Prostate gland (tissue), 2 donors: ENCODE measurements around the gene XK. TPM values are rescaled to one million over a fixed set of nuclear protein-coding genes. Genes with fewer than 3 reads are reported as not detected.
A peak's percentile ranks its signal among the peaks of the same experiment; 100 is the strongest.

Experiments used
- DNase-seq: peaks from one replicate; pipeline ENCODE4 v3.0.0-alpha.2; 2019; ENCODE audit warnings: low spot score
- H3K27ac ChIP-seq, 2 donors: fragments of 200-600 bp; sonication (generic); 2 replicates each; pipeline ENCODE4 v1.5.1; 2017 to 2019
- H3K27me3 ChIP-seq: fragments of 200-600 bp; sonication (generic); replicated peaks from 2 replicates; pipeline ENCODE4 v1.5.1; 2019; ENCODE audit not compliant: insufficient read depth
- H3K36me3 ChIP-seq, 2 donors: fragments of 200-600 bp; sonication (generic); 1 replicate in 1 of 2; 2 replicates in 1 of 2; pipeline versions ENCODE4 v1.5.1 to v1.8.1; 2017 to 2019
- H3K4me1 ChIP-seq: fragments of 200-600 bp; sonication (generic); replicated peaks from 2 replicates; pipeline ENCODE4 v1.5.1; 2019
- H3K4me3 ChIP-seq, 2 donors: fragments of 200-600 bp; sonication (generic); 2 replicates each; pipeline ENCODE4 v1.5.1; 2017 to 2019
- H3K9me3 ChIP-seq: fragments of 200-600 bp; sonication (generic); 2 replicates; pipeline ENCODE4 v1.5.1; 2017
- CTCF ChIP-seq, 4 experiments: fragments of 200-600 bp in 2 of 4; fragments of 450-650 bp in 2 of 4; sonication (generic) in 2 of 4; IDR thresholded peaks; 1 replicate in 3 of 4; 2 replicates in 1 of 4; pipeline ENCODE4 v1.5.1; 2016 to 2019; ENCODE audit warnings: antibody characterized with exemption in 4 of 4, mild to moderate bottlenecking in 2 of 4, moderate library complexity in 2 of 4
- POLR2A ChIP-seq: fragments of 450-650 bp; IDR thresholded peaks from one replicate; pipeline ENCODE4 v1.6.1; 2016; ENCODE audit warnings: antibody characterized with exemption, mild to moderate bottlenecking
- POLR2AphosphoS5 ChIP-seq: sonication (generic); formaldehyde crosslinking; IDR thresholded peaks from one replicate; pipeline ENCODE4 v1.6.1; 2017; ENCODE audit warnings: antibody characterized with exemption
- WGBS: methylation state at CpG from one replicate; pipeline ENCODE4 v1.1.5; 2018; 5-methylcytosine and 5-hydroxymethylcytosine counted together
- intact Hi-C: fragments of 100-400 bp; cut with DNase I; formaldehyde crosslinking; loops from one replicate; pipeline ENCODE4 v1.14.2; 2022
- total RNA-seq, 2 donors: library from RNA; depleted of rRNA; stranded (reverse); fragments of >200 nt; gene quantifications; one replicate each; pipeline ENCODE4 v1.1.0, GENCODE V29; 2016

XK gene
- total RNA-seq, 2 donors from 2014 or later, result 2.6 to 3.2 TPM

- no peak for DNase-seq
- TF ChIP-seq POLR2AphosphoS5 (no peak), POLR2A (no peak), CTCF (IDR thresholded peaks at IDR 0.05) (no peak)
- H3K4me1 ChIP-seq, result no peaks in the 10 kb centered on the region
- H3K9me3 ChIP-seq, result no peaks in the 10 kb centered on the region
- H3K27ac ChIP-seq, result no peak overlapping the region
- H3K4me3 ChIP-seq, result no peak overlapping the region
- H3K36me3 ChIP-seq, result no peaks in the 10 kb centered on the region
- intact Hi-C loops, result no loop called here
- WGBS, result 100% methylated on average over 1 of the region's 1 CpG
- H3K27me3 ChIP-seq, result no peaks in the 10 kb centered on the region
Observed at GRCh38 chrX:37678574-37678973, 7.0 kb upstream of the XK start.

GRCh38 chrX:37679230-37679629 is 6.4 kb upstream of the XK start:
- Histone ChIP-seq H3K27ac (no peak overlapping the region), H3K4me1 (no peaks in the 10 kb centered on the region), H3K36me3 (no peaks in the 10 kb centered on the region), H3K27me3 (no peaks in the 10 kb centered on the region), H3K9me3 (no peaks in the 10 kb centered on the region), H3K4me3 (no peak overlapping the region)
- 53% methylated on average over 1 of the region's 1 CpG for WGBS
- DNase-seq, result no peak
- TF ChIP-seq POLR2AphosphoS5 (no peak), CTCF (IDR thresholded peaks at IDR 0.05) (no peak), POLR2A (no peak)
- intact Hi-C loops, result no loop called here

GRCh38 chrX:37679888-37680287 is 5.7 kb upstream of the XK start:
- no peak overlapping the region for H3K4me3 ChIP-seq
- no peaks in the 10 kb centered on the region for H3K9me3 ChIP-seq
- DNase-seq, result no peak
- H3K27me3 ChIP-seq, result no peaks in the 10 kb centered on the region
- H3K4me1 ChIP-seq, result no peaks in the 10 kb centered on the region
- intact Hi-C loops, result no loop called here
- no peaks in the 10 kb centered on the region for H3K36me3 ChIP-seq
- TF ChIP-seq CTCF (IDR thresholded peaks at IDR 0.05) (no peak), POLR2AphosphoS5 (no peak), POLR2A (no peak)
- no peak overlapping the region for H3K27ac ChIP-seq
- WGBS, result 89% methylated on average over 1 of the region's 1 CpG

GRCh38 chrX:37684426-37684825 is 1.2 kb upstream of the XK start:
- no peak overlapping the region for H3K4me3 ChIP-seq
- H3K9me3 ChIP-seq, result no peaks in the 10 kb centered on the region
- H3K27me3 ChIP-seq, result no peaks in the 10 kb centered on the region
- H3K4me1 ChIP-seq, result no peaks in the 10 kb centered on the region
- H3K36me3 ChIP-seq, result no peaks in the 10 kb centered on the region
- TF ChIP-seq POLR2AphosphoS5 (no peak), CTCF (IDR thresholded peaks at IDR 0.05) (no peak), POLR2A (no peak)
- H3K27ac ChIP-seq, result peak overlapping the region in 1 of 2 donors; percentile 72
- intact Hi-C loops, result no loop called here
- no peak for DNase-seq

- DNase-seq, result no peak
- Histone ChIP-seq H3K4me3 (no peak overlapping the region), H3K27me3 (no peaks in the 10 kb centered on the region), H3K27ac (peak overlapping the region; percentile 33 to 72), H3K36me3 (no peaks in the 10 kb centered on the region), H3K4me1 (no peaks in the 10 kb centered on the region), H3K9me3 (no peaks in the 10 kb centered on the region)
- intact Hi-C loops, result loop anchor here (5.0 kb wide), 1 partner anchor 162 kb away; the partner anchor contains the start of gene DYNLT3
- 80% methylated on average over 3 of the region's 3 CpGs for WGBS
- TF ChIP-seq CTCF (IDR thresholded peaks at IDR 0.05) (no peak), POLR2AphosphoS5 (no peak), POLR2A (no peak)
Observed at GRCh38 chrX:37684973-37685372, 618 bp upstream of the XK start.
